Right kidney (tissue), 1 donor: ENCODE results near the gene DENND2D.
A peak's percentile ranks its signal among the peaks of the same experiment; 100 is the strongest.

Source experiments
- DNase-seq: peaks from one replicate; pipeline ENCODE4 v3.0.0-alpha.2; 2016

DENND2D gene

DNA sequence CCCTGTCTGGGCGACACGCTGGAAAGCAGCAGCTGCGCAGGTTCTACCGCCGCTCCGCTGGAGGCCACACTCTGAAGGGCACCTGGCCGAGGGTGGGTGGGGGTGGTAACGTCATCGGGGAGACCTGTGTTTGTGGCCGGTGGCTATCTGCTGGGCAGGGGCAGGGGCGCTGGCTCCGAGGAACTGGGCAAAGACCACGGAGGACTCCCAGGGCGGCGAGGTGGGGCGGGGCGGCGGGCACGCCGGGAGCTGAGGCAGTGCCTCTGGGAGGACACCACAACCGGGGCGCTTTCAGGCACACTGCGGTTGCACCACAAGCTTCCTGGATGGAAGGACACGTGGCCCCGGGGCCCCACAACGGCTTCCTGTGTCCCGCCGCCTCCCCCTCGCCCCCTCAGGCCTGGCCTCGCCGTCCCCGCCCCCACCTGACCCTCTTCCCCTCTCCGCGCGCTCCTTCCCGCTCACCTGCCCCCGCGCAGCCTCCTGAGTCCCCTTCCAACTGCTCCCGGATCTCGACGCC is 3.3 kb upstream of the DENND2D start:
- DNase-seq, result peak; percentile 32

- no peak for DNase-seq
Observed at GRCh38 chr1:111202707-111203623, 2.5 kb upstream of the DENND2D start.

DNA sequence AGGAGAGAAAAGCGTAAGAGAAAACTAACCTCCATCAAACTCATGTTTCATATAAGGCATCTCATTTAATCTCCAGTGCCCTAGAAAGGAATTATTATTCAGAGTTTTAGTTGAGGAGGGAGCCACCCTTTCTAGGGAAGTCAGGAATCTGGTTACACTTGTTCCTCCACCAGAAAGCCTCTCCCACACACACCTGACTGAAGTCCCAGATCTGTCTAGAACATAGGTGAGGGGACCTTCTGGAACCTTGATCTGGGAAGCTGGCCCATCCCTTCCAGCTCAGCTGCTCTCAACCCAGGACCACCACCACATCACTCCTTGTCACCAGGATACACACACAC is 1.9 kb upstream of the DENND2D start:
- DNase-seq, result peak; percentile 14

DNA sequence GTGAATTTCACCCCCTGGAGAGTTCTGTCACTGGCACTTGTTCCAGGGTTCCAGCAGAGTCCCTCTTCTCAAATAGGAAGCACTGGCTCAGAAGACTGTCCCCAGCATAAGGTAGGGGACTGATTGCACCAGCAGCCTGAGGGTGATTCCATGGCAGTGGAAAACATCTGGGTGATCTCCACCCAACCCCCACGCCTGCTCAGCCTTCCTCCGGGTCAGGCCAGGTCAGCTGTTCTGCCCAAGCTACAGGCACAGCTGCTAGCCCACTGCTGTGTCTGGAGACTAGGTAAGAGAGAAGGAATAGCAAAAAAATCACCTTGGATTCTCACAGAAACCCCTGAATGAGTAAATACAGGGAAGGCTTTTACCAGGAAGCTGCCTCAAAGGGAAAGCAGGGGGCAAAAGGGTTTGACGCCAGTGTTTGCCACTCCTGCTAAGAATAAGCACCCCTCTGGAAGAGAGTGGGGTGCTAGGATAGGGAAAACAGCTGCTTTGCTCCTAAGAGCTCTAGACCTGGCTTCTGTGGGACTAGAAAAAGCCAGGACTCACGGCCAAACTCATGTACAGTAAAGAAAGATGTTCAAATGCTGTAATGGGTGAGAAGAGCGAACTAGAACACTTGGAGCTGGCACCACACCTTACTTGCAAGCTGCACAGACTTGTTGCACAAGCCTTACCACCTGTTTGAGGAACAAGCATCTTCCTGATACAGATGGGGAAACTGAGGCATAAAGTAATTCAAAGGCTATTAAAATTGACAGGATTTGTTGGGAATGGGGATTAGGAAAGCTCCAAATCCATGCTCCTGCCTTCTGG is 1.0 kb upstream of the DENND2D start:
- DNase-seq, result no peak

- DNase-seq, result no peak
Observed at GRCh38 chr1:111200802-111201161, 336 bp upstream of the DENND2D start.

DNA sequence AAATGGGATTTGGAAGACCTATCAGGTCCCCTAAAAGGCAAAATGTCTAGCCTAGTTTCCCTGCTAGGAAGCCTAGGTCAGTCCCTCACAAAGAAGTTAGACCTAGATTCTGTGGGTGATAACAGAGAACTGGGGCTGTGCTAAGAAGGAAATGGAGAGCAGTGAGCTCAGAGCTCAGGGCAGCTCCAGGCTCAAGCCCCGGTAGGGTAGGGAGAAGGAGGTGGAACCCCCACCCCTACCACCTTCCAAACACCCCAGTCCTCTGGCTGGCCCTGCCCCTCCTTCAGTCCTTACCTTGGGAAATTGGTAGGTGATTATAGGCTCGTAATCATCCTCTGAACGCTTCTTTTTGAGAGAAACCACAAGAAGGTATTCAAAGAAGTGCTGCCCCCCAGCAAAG is 1.1 kb downstream of the DENND2D start:
- no peak for DNase-seq

DNA sequence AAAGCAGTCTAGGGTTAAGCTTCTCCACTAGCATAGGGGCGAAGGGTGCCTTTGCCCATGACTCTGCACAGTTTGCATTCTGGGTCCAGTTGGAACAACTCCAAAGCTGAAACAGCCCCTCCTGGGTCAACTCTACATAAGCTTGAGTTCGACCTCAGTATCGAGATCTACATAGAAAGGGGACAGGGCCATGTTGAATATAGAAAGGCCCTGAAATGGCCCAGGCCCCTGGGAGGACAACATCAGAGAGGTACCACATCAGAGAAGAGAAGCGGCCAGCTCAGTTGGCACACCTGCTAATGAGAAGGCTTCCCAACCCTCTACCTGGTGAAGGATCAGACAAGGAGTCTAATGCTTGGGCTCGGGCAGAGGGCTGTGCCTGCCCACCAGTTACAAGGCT is 1.6 kb downstream of the DENND2D start:
- no peak for DNase-seq

DNA sequence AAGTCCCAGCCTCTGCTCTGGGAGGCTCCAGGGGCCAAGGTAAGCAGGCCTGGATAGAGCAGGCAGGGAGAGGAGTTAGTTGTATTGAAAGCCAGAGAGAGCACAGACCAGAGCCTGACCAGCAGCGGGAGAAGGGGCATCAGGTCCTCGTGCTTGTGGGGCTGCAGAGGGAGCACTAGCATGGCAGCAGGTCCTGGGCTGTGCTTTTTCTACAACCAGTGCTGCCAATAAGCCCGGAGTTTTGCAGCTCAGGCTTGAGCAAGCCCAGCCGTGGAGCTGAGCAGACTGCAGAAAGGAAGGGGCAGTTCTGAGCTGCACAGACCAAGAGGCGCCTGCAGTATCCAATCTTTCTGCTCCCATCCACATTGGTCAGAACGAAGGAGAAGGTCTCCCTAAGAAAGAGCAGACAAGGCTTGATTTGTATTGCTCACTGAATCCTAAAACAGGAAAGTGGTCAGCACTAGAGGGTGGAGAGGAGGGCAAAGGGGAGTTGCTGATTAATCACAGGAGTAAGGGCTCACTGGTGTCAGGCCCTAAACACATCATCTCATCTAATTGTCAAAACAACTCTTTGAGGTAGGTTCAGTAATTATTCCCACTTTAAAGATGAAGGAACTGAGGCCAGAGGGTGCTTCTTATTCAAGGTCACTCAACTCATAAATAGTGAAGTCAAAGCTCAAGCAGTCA is 2.7 kb downstream of the DENND2D start:
- no peak for DNase-seq

- DNase-seq, result no peak
Observed at GRCh38 chr1:111196213-111196612, 4.2 kb downstream of the DENND2D start.

DNA sequence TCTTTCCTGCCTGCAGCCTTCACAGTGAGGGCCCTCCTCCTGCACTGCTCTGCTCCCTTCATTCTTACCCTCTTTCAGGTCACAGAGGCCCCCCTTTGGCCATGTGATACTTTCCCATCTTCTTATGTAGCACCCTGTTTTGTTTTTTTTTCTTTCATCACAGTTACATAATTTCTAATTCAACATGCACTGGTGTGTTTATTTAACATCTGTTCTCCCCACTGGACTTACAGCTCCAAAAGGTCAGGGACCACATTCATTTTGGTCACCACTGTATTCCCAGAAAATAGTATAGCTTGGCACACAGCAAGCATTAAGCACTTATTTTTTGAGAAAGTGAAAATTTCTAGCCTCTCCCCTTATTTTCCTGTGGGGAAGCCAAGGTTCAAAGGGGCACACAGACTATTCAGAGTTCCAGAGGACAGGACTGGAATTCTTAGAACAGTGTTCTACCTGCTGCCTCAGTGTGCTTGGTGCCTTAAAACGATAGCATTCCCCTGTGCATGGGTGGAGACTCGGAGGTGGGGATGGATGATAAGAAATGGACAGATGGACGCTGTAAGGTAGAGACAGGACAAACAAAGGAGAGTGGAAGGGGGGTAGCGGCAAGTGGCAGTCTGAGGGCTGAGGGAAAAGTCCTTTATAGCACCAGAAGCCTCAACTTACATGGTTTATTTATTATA is 5.3 kb downstream of the DENND2D start:
- no peak for DNase-seq

GRCh38 chr1:111193712-111194480 is 6.5 kb downstream of the DENND2D start:
- DNase-seq, result no peak

- no peak for DNase-seq
Observed at GRCh38 chr1:111192658-111193519, 7.6 kb downstream of the DENND2D start.

DNA sequence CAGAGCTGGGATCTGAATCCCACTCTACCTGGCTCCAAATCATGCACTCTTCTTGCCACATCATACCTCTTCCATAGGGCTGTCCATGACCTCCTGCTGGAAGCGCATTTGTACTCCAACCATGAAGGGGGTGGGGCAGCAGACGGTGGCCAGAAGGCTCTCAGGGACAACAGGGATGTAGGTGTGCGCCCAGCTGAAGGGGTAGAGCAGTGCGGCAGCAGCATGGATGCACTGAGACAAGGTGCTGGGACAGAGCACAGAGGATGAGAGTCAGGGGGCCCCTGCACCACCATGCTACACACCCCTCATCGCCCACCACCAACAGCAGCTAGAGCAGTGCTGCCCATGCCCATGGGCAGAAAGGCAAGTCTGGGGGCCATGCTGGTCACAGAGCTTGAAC is 8.4 kb downstream of the DENND2D start:
- no peak for DNase-seq

GRCh38 chr1:111191496-111191895 is 8.9 kb downstream of the DENND2D start:
- no peak for DNase-seq

DNA sequence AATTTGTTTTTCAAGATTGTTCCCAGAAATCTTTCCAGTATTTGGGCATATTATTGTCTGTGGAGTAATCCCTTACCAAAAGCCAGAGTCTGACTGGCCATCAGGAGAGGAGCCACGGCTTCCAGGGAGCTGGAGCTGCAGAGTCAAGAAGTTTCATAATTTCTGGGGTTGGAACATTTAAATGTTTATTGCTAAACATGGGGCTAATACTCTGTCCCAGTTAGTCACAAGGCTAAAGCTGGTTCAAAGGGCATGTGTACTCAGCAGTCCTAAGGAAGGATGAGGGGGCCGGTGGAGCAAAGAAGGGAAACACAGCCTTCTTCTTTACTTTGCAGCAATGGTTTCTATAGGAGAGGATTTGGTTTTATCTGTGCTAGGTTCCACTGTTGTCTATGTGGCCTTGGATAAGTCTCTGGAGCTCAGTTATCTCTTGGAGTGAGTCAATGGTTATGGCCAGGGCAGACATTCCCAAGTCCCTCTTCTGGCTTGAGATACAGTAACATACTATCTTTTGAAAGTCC is 9.5 kb downstream of the DENND2D start:
- DNase-seq, result no peak

GRCh38 chr1:111184663-111185062 is 15.8 kb downstream of the DENND2D start:
- no peak for DNase-seq

- DNase-seq, result no peak
Observed at GRCh38 chr1:111183308-111184069, 17.0 kb downstream of the DENND2D start.

- DNase-seq, result no peak
Observed at GRCh38 chr1:111182052-111182451, 18.4 kb downstream of the DENND2D start.

DNA sequence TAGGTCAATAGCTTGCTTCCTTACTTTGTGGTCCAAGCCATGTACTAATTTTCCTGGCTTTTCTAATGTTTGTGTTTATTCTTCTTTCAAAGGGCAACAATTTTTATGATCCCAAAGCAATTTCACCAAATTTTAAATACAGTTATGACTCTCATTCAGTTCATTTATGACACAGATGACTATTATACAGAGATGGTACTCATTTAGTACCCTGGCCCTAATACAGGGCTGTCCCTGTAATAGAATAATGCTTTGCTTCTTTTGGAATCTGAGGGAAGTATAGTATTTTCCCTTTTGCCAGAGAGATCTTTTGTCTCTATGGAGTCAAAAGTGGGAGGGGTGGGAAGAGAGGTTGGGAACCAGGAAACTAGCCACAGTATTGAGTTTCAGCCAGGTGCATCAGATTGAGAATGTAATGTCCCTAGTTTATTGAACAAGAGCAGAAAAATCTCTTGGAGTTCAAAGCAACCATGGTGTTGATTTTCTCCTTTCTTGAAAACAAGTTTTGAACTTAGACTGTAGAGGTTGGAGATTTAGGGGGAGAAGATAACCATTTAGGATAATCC is 20.4 kb downstream of the DENND2D start:
- DNase-seq, result no peak
